ENCODE results near the gene GSE1. TPM values are rescaled to one million over a fixed set of nuclear protein-coding genes. Genes with fewer than 3 reads are reported as not detected.

Gene GSE1
- total RNA-seq, 1 experiment from 2014 or later: 124 TPM

- TF ChIP-seq ATF2 (CRISPR knock-in tag; IDR thresholded peaks at IDR 0.05; ENCODE audit: borderline replicate concordance, low read depth) (no peak), ZNF232 (CRISPR knock-in tag; IDR thresholded peaks at IDR 0.05) (no peak)
Observed at GRCh38 chr16:85612191-85612800, 826 bp upstream of the GSE1 start (continued).

- TF ChIP-seq FOXJ3 (CRISPR knock-in tag; IDR thresholded peaks at IDR 0.05; ENCODE audit: borderline replicate concordance) (no peak), ELF4 (CRISPR knock-in tag; IDR thresholded peaks at IDR 0.05; ENCODE audit: low read depth) (no peak), SMAD3 (CRISPR knock-in tag; IDR thresholded peaks at IDR 0.05; ENCODE audit: borderline replicate concordance) (no peak)
- ATAC-seq: no peak; the same call in 1 of the 2 replicates
- Mint-ChIP-seq H3K36me3 (no peaks in the 10 kb centered on the region), H3K27ac (no peak overlapping the region), H3K27me3 (ENCODE audit: low read depth) (peaks cover 12% of the 10 kb centered on the region), H3K4me1 (peaks cover 50% of the 10 kb centered on the region), H3K4me3 (peak overlapping the region; percentile 64), H3K9me3 (no peaks in the 10 kb centered on the region)
- peak; percentile 76 for DNase-seq (ENCODE audit: low spot score)
- POLR2A ChIA-PET: interaction anchor here (0.6 to 1.8 kb wide), 5 partner anchors 34 to 61 kb away, joined by 3 to 15 read pairs (median 5); no protein-coding TSS in a partner anchor
- CTCF ChIA-PET: interaction anchor here (0.7 to 9.0 kb wide), 15 partner anchors 9 to 283 kb away, joined by 3 to 160 read pairs (median 4); no protein-coding TSS in a partner anchor
Observed at GRCh38 chr16:85613604-85614337, 649 bp downstream of the GSE1 start.

- no peak for ATAC-seq
- Mint-ChIP-seq H3K36me3 (no peaks in the 10 kb centered on the region), H3K4me1 (peaks cover 50% of the 10 kb centered on the region)
Observed at GRCh38 chr16:85614338-85615013, 1.4 kb downstream of the GSE1 start.

GRCh38 chr16:85615014-85615851, 2.1 kb downstream of the GSE1 start:
- Mint-ChIP-seq H3K27ac (no peak overlapping the region; the same call in 1 of the 2 replicates), H3K9me3 (no peaks in the 10 kb centered on the region), H3K4me3 (peak overlapping the region; percentile 64), H3K4me1 (peaks cover 45% of the 10 kb centered on the region), H3K27me3 (ENCODE audit: low read depth) (no peaks in the 10 kb centered on the region), H3K36me3 (no peaks in the 10 kb centered on the region)
- POLR2A ChIA-PET: interaction anchor here (1.3 to 1.7 kb wide), 3 partner anchors 9 to 153 kb away, joined by 4 to 5 read pairs (median 5); no protein-coding TSS in a partner anchor
- ATAC-seq (no peak), DNase-seq (ENCODE audit: low spot score) (peak; percentile 67)
- CTCF ChIA-PET: interaction anchor here (0.5 to 9.0 kb wide), 74 partner anchors 9 to 551 kb away, joined by 3 to 160 read pairs (median 8); no protein-coding TSS in a partner anchor
- TF ChIP-seq TP53 (CRISPR knock-in tag; IDR thresholded peaks at IDR 0.05) (no peak), FOXP4 (CRISPR knock-in tag; IDR thresholded peaks at IDR 0.05) (0 out of 2 replicates have a peak, but pooled peaks have one; percentile 59), ZNF232 (CRISPR knock-in tag; IDR thresholded peaks at IDR 0.05) (no peak), STAT6 (CRISPR knock-in tag; conservative IDR thresholded peaks at IDR 0.05; ENCODE audit: low read depth) (no peak), SP1 (CRISPR knock-in tag; conservative IDR thresholded peaks at IDR 0.05) (peak; percentile 40; the same call in 1 of the 2 replicates)

More at GRCh38 chr16:85614338-85615013, 1.4 kb downstream of the GSE1 start:
- no peak for DNase-seq (ENCODE audit: low spot score)
- Mint-ChIP-seq H3K27ac (no peak overlapping the region), H3K4me3 (peak overlapping the region; percentile 64), H3K27me3 (ENCODE audit: low read depth) (peaks cover 5% of the 10 kb centered on the region), H3K9me3 (no peaks in the 10 kb centered on the region)
- TF ChIP-seq HMGXB4 (CRISPR knock-in tag; IDR thresholded peaks at IDR 0.05): 0 out of 2 replicates have a peak, but pooled peaks have one; percentile 3
- no peak for TF ChIP-seq ZNF317 (CRISPR knock-in tag; IDR thresholded peaks at IDR 0.05; ENCODE audit: borderline replicate concordance, low read depth)
- no peak for TF ChIP-seq RELA (CRISPR knock-in tag; IDR thresholded peaks at IDR 0.05; ENCODE audit: borderline replicate concordance)
- TF ChIP-seq JUN (CRISPR knock-in tag; IDR thresholded peaks at IDR 0.05): no peak
- TF ChIP-seq FOXJ3 (CRISPR knock-in tag; IDR thresholded peaks at IDR 0.05; ENCODE audit: borderline replicate concordance): 0 out of 2 replicates have a peak, but pooled peaks have one; percentile 53
- CTCF ChIA-PET: interaction anchor here (0.9 to 9.0 kb wide), 19 partner anchors 8 to 267 kb away, joined by 3 to 160 read pairs (median 20); no protein-coding TSS in a partner anchor
- POLR2A ChIA-PET: interaction anchor here (0.6 to 1.7 kb wide), 2 partner anchors 35 to 57 kb away, joined by 3 to 5 read pairs; no protein-coding TSS in a partner anchor
